WI38 (cell line): ENCODE measurements around the gene PPP6R2.
"Not testable (repeated sequence)": the region's sequence is repeated elsewhere in the genome, so short reads cannot be mapped to it uniquely, and the experiment has no call there.

Experiments
- H3K4me3 ChIP-seq: 2 replicates; pipeline ENCODE4 v1.5.1; 2011; ENCODE audit warnings: low read depth, mild to moderate bottlenecking, control low read depth, low read length
- TF ChIP-seq, protein P1 (sequence below): IDR thresholded peaks from 2 replicates; pipeline ENCODE4 v1.5.1; 2012; ENCODE audit warnings: low read depth, mild to moderate bottlenecking, control low read depth, low read length

PPP6R2 gene

DNA sequence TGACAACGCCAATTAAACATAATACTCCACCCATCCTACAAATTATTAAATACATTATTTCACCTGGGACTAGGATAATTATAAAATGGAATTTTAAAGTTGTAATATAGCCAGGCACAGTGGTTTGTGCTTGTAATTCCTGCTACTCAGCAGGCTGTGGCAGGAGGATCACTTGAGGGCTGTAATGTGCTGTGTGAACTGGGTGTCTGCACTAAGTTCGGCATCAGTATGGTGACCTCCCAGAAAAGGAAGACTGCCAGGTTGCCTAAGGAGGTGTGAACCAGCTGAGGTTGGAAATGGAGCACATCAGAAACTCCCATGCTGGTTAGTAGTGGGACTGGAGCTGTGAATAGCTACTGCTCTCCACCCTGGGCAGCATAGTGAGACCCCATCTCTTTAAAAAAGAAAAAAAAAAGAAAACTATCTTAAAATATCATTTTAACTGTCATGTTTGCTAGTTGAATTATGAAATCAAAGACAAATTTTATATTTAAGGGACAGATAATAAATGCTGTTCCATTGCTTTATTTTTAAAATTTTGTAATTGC lies 28.0 kb downstream of the PPP6R2 start:
- H3K4me3 ChIP-seq = no peak overlapping the region
- TF ChIP-seq, protein P1, sequence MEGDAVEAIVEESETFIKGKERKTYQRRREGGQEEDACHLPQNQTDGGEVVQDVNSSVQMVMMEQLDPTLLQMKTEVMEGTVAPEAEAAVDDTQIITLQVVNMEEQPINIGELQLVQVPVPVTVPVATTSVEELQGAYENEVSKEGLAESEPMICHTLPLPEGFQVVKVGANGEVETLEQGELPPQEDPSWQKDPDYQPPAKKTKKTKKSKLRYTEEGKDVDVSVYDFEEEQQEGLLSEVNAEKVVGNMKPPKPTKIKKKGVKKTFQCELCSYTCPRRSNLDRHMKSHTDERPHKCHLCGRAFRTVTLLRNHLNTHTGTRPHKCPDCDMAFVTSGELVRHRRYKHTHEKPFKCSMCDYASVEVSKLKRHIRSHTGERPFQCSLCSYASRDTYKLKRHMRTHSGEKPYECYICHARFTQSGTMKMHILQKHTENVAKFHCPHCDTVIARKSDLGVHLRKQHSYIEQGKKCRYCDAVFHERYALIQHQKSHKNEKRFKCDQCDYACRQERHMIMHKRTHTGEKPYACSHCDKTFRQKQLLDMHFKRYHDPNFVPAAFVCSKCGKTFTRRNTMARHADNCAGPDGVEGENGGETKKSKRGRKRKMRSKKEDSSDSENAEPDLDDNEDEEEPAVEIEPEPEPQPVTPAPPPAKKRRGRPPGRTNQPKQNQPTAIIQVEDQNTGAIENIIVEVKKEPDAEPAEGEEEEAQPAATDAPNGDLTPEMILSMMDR = no peak

GRCh38 chr22:50376085-50376651 lies 33.0 kb downstream of the PPP6R2 start:
- H3K4me3 ChIP-seq = no peak overlapping the region
- TF ChIP-seq, protein P1 = no peak

- not testable (repeated sequence) for H3K4me3 ChIP-seq
Measured at GRCh38 chr22:50381021-50381555, 38.0 kb downstream of the PPP6R2 start.

GRCh38 chr22:50396751-50397370 lies 53.7 kb downstream of the PPP6R2 start:
- no peak overlapping the region for H3K4me3 ChIP-seq
- TF ChIP-seq, protein P1 = no peak

DNA sequence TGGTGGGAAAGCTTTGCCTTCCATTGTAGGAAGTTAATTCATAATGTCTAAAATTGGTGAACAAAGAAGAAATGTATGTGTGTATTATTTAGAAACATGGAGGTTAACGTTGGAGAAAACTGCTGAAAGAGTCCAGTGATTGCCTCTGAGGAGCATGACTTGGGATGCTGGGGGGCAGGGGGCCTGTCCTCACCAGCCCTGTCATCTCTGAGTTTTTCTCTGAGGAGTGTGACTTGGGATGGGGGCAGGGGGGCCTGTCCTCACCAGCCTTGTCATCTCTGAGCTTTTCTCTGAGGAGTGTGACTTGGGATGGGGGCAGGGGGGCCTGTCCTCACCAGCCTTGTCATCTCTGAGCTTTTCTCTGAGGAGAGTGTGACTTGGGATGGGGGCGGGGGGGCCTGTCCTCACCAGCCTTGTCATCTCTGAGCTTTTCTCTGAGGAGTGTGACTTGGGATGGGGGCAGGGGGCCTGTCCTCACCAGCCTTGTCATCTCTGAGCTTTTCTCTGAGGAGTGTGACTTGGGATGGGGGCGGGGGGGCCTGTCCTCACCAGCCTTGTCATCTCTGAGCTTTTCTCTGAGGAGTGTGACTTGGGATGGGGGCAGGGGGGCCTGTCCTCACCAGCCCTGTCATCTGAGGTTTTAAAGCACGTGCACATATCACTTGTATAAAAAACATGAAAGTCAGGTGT lies 54.4 kb downstream of the PPP6R2 start:
- H3K4me3 ChIP-seq = not testable (repeated sequence)

GRCh38 chr22:50398831-50399648 lies 55.9 kb downstream of the PPP6R2 start:
- H3K4me3 ChIP-seq = no peak overlapping the region
- TF ChIP-seq, protein P1 = no peak

DNA sequence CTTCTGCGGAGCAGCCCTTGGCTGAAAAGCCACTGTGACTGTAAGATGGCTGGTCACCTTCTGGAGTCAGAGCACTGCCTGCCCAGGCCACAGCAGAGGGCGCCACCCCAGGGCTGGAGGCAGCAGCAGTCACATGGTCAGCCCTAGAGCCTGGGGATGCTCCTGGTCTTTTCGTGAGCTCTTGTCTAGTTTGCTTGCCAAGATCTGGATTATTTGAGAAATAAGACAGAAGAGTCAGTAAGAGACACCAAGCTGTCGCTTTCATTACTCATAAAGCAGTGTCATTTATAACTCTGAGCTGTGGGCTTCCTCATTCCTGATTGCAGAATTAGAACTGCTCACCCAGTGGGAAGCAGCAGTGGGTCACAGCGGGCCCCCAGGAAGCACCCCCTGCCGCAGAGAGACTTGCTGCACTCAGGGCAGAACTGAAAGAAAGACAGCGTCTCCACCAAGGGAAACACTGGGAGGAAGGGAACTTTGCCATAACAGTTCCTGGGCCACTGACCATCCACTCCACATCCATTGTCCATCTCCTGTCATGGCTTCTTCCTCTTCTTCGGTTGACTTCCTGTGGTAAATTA lies 56.7 kb downstream of the PPP6R2 start:
- TF ChIP-seq, protein P1 = peak; percentile 25; the same call in 1 of the 2 replicates
- no peak overlapping the region for H3K4me3 ChIP-seq
